ENCODE results near the gene CYFIP2. TPM values are rescaled to one million over a fixed set of nuclear protein-coding genes. Genes with fewer than 3 reads are reported as not detected.

The CYFIP2 gene
- total RNA-seq: 80.9 to 82.9 TPM (median 82.2 TPM) in 3 replicates

- Mint-ChIP-seq H3K27ac (peak within 1 kb of the TSS; percentile 87), H3K9me3 (no peaks in the 10 kb centered on the region), H3K4me3 (peak within 1 kb of the TSS; percentile 94), H3K36me3 (no peaks in the 10 kb centered on the region), H3K27me3 (ENCODE audit: low read depth) (peaks cover 16% of the 10 kb centered on the region), H3K4me1 (peaks cover 43% of the 10 kb centered on the region)
- DNase-seq (ENCODE audit: low spot score in 2 of 2, unreplicated experiment in 2 of 2): peak; percentile 58 to 71
- TF ChIP-seq CTCF (IDR thresholded peaks at IDR 0.05; ENCODE audit: unreplicated experiment): no peak
Measured at GRCh38 chr5:157265714-157266285, at the start of gene CYFIP2. CYFIP2 (plus strand) TSS chr5:157266123; CDS start chr5:157285362, 19,239 bp downstream.

GRCh38 chr5:157216391-157217142, 49.4 kb upstream of the CYFIP2 start:
- DNase-seq (ENCODE audit: low spot score in 2 of 2, unreplicated experiment in 2 of 2): no peak
- H3K36me3 Mint-ChIP-seq: no peaks in the 10 kb centered on the region
- H3K4me1 Mint-ChIP-seq: no peaks in the 10 kb centered on the region
- H3K27ac Mint-ChIP-seq: no peak overlapping the region
- TF ChIP-seq CTCF (IDR thresholded peaks at IDR 0.05; ENCODE audit: unreplicated experiment): no peak
- H3K9me3 Mint-ChIP-seq: no peaks in the 10 kb centered on the region
- peaks cover 6% of the 10 kb centered on the region for H3K27me3 Mint-ChIP-seq (ENCODE audit: low read depth)
- H3K4me3 Mint-ChIP-seq: no peak overlapping the region

- Mint-ChIP-seq H3K4me1 (no peaks in the 10 kb centered on the region), H3K9me3 (no peaks in the 10 kb centered on the region), H3K36me3 (no peaks in the 10 kb centered on the region), H3K27me3 (ENCODE audit: low read depth) (peaks cover 6% of the 10 kb centered on the region), H3K27ac (no peak overlapping the region), H3K4me3 (no peak overlapping the region)
- no peak for DNase-seq (ENCODE audit: low spot score in 2 of 2, unreplicated experiment in 2 of 2)
- no peak for TF ChIP-seq CTCF (IDR thresholded peaks at IDR 0.05; ENCODE audit: unreplicated experiment)
Measured at GRCh38 chr5:157217289-157218024, 48.5 kb upstream of the CYFIP2 start.

- no peak for TF ChIP-seq CTCF (IDR thresholded peaks at IDR 0.05; ENCODE audit: unreplicated experiment)
- H3K27me3 Mint-ChIP-seq (ENCODE audit: low read depth): peaks cover 8% of the 10 kb centered on the region
- no peak overlapping the region for H3K27ac Mint-ChIP-seq
- no peaks in the 10 kb centered on the region for H3K36me3 Mint-ChIP-seq
- H3K9me3 Mint-ChIP-seq: no peaks in the 10 kb centered on the region
- no peak for DNase-seq (ENCODE audit: low spot score in 2 of 2, unreplicated experiment in 2 of 2)
- H3K4me3 Mint-ChIP-seq: no peak overlapping the region
- no peaks in the 10 kb centered on the region for H3K4me1 Mint-ChIP-seq
Measured at GRCh38 chr5:157219491-157220271, 46.2 kb upstream of the CYFIP2 start.

GRCh38 chr5:157221959-157222358, 44.0 kb upstream of the CYFIP2 start:
- no peak for DNase-seq (ENCODE audit: low spot score in 2 of 2, unreplicated experiment in 2 of 2)
- Mint-ChIP-seq H3K4me1 (no peaks in the 10 kb centered on the region), H3K36me3 (no peaks in the 10 kb centered on the region), H3K27me3 (ENCODE audit: low read depth) (peaks cover 4% of the 10 kb centered on the region), H3K27ac (no peak overlapping the region), H3K9me3 (no peaks in the 10 kb centered on the region), H3K4me3 (no peak overlapping the region)
- no peak for TF ChIP-seq CTCF (IDR thresholded peaks at IDR 0.05; ENCODE audit: unreplicated experiment)

All from mesothelial cell of epicardium (in vitro differentiated cells).